ENCODE results near the gene TMTC1.

GRCh38 chr12:29707846-29708245 lies 75.9 kb downstream of the TMTC1 start:
- TF ChIP-seq CTCF (IDR thresholded peaks at IDR 0.05) (no peak), POLR2A (IDR thresholded peaks at IDR 0.05) (no peak)
